WTC11 (cell line): ENCODE results near the gene FBLN5. TPM values are rescaled to one million over a fixed set of nuclear protein-coding genes. Genes with fewer than 3 reads are reported as not detected.

Experiments used
- ATAC-seq: fragments of 200-7000 bp; cut with Tn5 transposase; 2 replicates; pipeline ENCODE4 v1.10.0; 2021; ENCODE audit warnings: mild to moderate bottlenecking, moderate library complexity
- CTCF ChIA-PET: fragments of 300-600 bp; sonication (Branson Sonifier 250); formaldehyde crosslinking; loops from one replicate; lab custom pipeline; 2021; ENCODE audit warnings: antibody characterized with exemption; lab: Charles Lee
- POLR2A ChIA-PET: fragments of 350-600 bp; sonication (Branson Sonifier 250); formaldehyde crosslinking; loops from one replicate; lab custom pipeline; 2021; ENCODE audit warnings: antibody characterized with exemption; lab: Charles Lee
- DNase-seq: peaks from one replicate; pipeline ENCODE4 v3.0.0; 2021; ENCODE audit warnings: low spot score
- H3K27ac Mint-ChIP-seq: 2 replicates; pipeline ENCODE4 v1.8.0; 2021; ENCODE audit warnings: mixed read lengths
- H3K27me3 Mint-ChIP-seq: 2 replicates; pipeline ENCODE4 v1.8.0; 2021; ENCODE audit warnings: low read depth, mild to moderate bottlenecking, moderate library complexity, mixed read lengths
- H3K36me3 Mint-ChIP-seq: 2 replicates; pipeline ENCODE4 v1.8.0; 2021; ENCODE audit warnings: mixed read lengths
- H3K4me1 Mint-ChIP-seq: 2 replicates; pipeline ENCODE4 v1.8.0; 2022; ENCODE audit warnings: mixed read lengths
- H3K4me3 Mint-ChIP-seq: 2 replicates; pipeline ENCODE4 v1.8.0; 2021; ENCODE audit warnings: mild to moderate bottlenecking, moderate library complexity, mixed read lengths
- H3K9me3 Mint-ChIP-seq: 2 replicates; pipeline ENCODE4 v1.8.0; 2021; ENCODE audit warnings: mixed read lengths
- ARID4B ChIP-seq: sonication (generic); formaldehyde crosslinking; IDR thresholded peaks from 2 replicates; pipeline ENCODE4 v1.8.0; 2023; ENCODE audit warnings: missing genetic modification reagents, mild to moderate bottlenecking, borderline replicate concordance
- CREM ChIP-seq: sonication (generic); formaldehyde crosslinking; IDR thresholded peaks from 2 replicates; pipeline ENCODE4 v1.8.1; 2022; ENCODE audit warnings: mild to moderate bottlenecking, missing genetic modification reagents, moderate library complexity
- E2F5 ChIP-seq: sonication (generic); formaldehyde crosslinking; IDR thresholded peaks from 2 replicates; pipeline ENCODE4 v1.8.1; 2022; ENCODE audit warnings: mild to moderate bottlenecking, moderate library complexity, missing genetic modification reagents
- FOXP1 ChIP-seq: sonication (generic); formaldehyde crosslinking; IDR thresholded peaks from 2 replicates; pipeline ENCODE4 v1.8.0; 2022; ENCODE audit warnings: missing genetic modification reagents, mild to moderate bottlenecking, moderate library complexity, borderline replicate concordance
- FOXP4 ChIP-seq: sonication (generic); formaldehyde crosslinking; IDR thresholded peaks from 2 replicates; pipeline ENCODE4 v1.8.0; 2022; ENCODE audit warnings: mild to moderate bottlenecking, missing genetic modification reagents
- GRHL2 ChIP-seq: fragments of 250-450 bp; sonication (Bioruptor Pico); IDR thresholded peaks from 2 replicates; pipeline ENCODE4 v1.8.0; 2022; ENCODE audit warnings: mild to moderate bottlenecking, moderate library complexity; ENCODE audit not compliant: insufficient replicate concordance, severe bottlenecking
- GTF2I ChIP-seq: fragments of 250-450 bp; sonication (Bioruptor Pico); conservative IDR thresholded peaks from 2 replicates; pipeline ENCODE4 v1.4.0; 2021; ENCODE audit warnings: mild to moderate bottlenecking
- JUN ChIP-seq: sonication (generic); formaldehyde crosslinking; IDR thresholded peaks from 2 replicates; pipeline ENCODE4 v1.8.0; 2023; ENCODE audit warnings: mild to moderate bottlenecking, missing genetic modification reagents
- MAX ChIP-seq: sonication (generic); formaldehyde crosslinking; IDR thresholded peaks from 2 replicates; pipeline ENCODE4 v1.8.0; 2022; ENCODE audit warnings: mild to moderate bottlenecking, missing genetic modification reagents
- NFE2L1 ChIP-seq: sonication (generic); formaldehyde crosslinking; IDR thresholded peaks from 2 replicates; pipeline ENCODE4 v1.8.1; 2023; ENCODE audit warnings: missing genetic modification reagents
- NR1H2 ChIP-seq: sonication (generic); formaldehyde crosslinking; IDR thresholded peaks from 2 replicates; pipeline ENCODE4 v1.9.0; 2021; ENCODE audit warnings: mild to moderate bottlenecking, moderate library complexity, missing genetic modification reagents
- RORB ChIP-seq: fragments of 250-450 bp; sonication (Bioruptor Pico); IDR thresholded peaks from 2 replicates; pipeline ENCODE4 v1.9.0; 2021; ENCODE audit warnings: mild to moderate bottlenecking
- STAT6 ChIP-seq: sonication (generic); formaldehyde crosslinking; conservative IDR thresholded peaks from 2 replicates; pipeline ENCODE4 v1.8.1; 2023; ENCODE audit warnings: mild to moderate bottlenecking, low read depth, missing genetic modification reagents, moderate library complexity
- USF2 ChIP-seq: sonication (generic); formaldehyde crosslinking; IDR thresholded peaks from 2 replicates; pipeline ENCODE4 v1.8.1; 2023; ENCODE audit warnings: mild to moderate bottlenecking, missing genetic modification reagents, moderate library complexity
- ZNF138 ChIP-seq: sonication (generic); formaldehyde crosslinking; conservative IDR thresholded peaks from 2 replicates; pipeline ENCODE4 v1.8.1; 2022; ENCODE audit warnings: mild to moderate bottlenecking, moderate library complexity, missing genetic modification reagents
- ZNF219 ChIP-seq: sonication (generic); formaldehyde crosslinking; IDR thresholded peaks from 2 replicates; pipeline ENCODE4 v1.8.0; 2023; ENCODE audit warnings: missing genetic modification reagents, mild to moderate bottlenecking, borderline replicate concordance
- ZNF281 ChIP-seq: sonication (generic); formaldehyde crosslinking; IDR thresholded peaks from 2 replicates; pipeline ENCODE4 v1.8.0; 2023; ENCODE audit warnings: mild to moderate bottlenecking, missing genetic modification reagents
- ZNF396 ChIP-seq: fragments of 250-450 bp; sonication (Bioruptor Pico); IDR thresholded peaks from 2 replicates; pipeline ENCODE4 v1.8.0; 2021; ENCODE audit warnings: mild to moderate bottlenecking, moderate library complexity, borderline replicate concordance
- ZNF512 ChIP-seq: sonication (generic); formaldehyde crosslinking; IDR thresholded peaks from 2 replicates; pipeline ENCODE4 v1.8.1; 2022; ENCODE audit warnings: missing genetic modification reagents, borderline replicate concordance
- total RNA-seq: library from RNA; stranded (reverse); gene quantifications from 3 replicates; pipeline ENCODE4 v1.2.3, GENCODE V29; 2021

Gene FBLN5
- total RNA-seq, 1 experiment from 2014 or later: 4.0 TPM

- Mint-ChIP-seq H3K27me3 (no peaks in the 10 kb centered on the region), H3K4me3 (no peak overlapping the region), H3K36me3 (peaks cover 18% of the 10 kb centered on the region), H3K27ac (no peak overlapping the region), H3K4me1 (no peaks in the 10 kb centered on the region), H3K9me3 (peaks cover 7% of the 10 kb centered on the region; the same call in 1 of the 2 replicates)
- DNase-seq: no peak
- TF ChIP-seq FOXP1 (CRISPR knock-in tag): no peak
- TF ChIP-seq RORB (CRISPR knock-in tag): no peak
- no peak for TF ChIP-seq NR1H2 (CRISPR knock-in tag)
- no peak for TF ChIP-seq ARID4B (CRISPR knock-in tag)
- TF ChIP-seq GTF2I (CRISPR knock-in tag): no peak
- no peak for TF ChIP-seq E2F5 (CRISPR knock-in tag)
- TF ChIP-seq ZNF396: no peak
- no peak for TF ChIP-seq ZNF512
- TF ChIP-seq USF2 (CRISPR knock-in tag): no peak
- TF ChIP-seq MAX (CRISPR knock-in tag): no peak
- TF ChIP-seq CREM (CRISPR knock-in tag): no peak
- no peak for TF ChIP-seq STAT6 (CRISPR knock-in tag)
- TF ChIP-seq JUN (CRISPR knock-in tag): no peak
- POLR2A ChIA-PET: no interaction called here
- CTCF ChIA-PET: interaction anchor here (0.7 kb wide), 1 partner anchor 18 kb away, joined by 4 read pairs; no protein-coding TSS in a partner anchor
- ATAC-seq: no peak
Observed at GRCh38 chr14:91980157-91980556, 32.7 kb upstream of the FBLN5 start.

- Mint-ChIP-seq H3K36me3 (peaks cover 27% of the 10 kb centered on the region), H3K4me3 (no peak overlapping the region), H3K4me1 (no peaks in the 10 kb centered on the region), H3K27me3 (no peaks in the 10 kb centered on the region), H3K9me3 (peaks cover 7% of the 10 kb centered on the region; the same call in 1 of the 2 replicates), H3K27ac (no peak overlapping the region)
- no peak for DNase-seq
- no peak for ATAC-seq
- POLR2A ChIA-PET: no interaction called here
- CTCF ChIA-PET: interaction anchor here (2.0 kb wide), 1 partner anchor 19 kb away, joined by 8 read pairs; no protein-coding TSS in a partner anchor
- no peak for TF ChIP-seq MAX (CRISPR knock-in tag)
- TF ChIP-seq ZNF219: no peak
- no peak for TF ChIP-seq GRHL2 (CRISPR knock-in tag)
- no peak for TF ChIP-seq ZNF138 (CRISPR knock-in tag)
- TF ChIP-seq FOXP4 (CRISPR knock-in tag): no peak
- TF ChIP-seq NFE2L1 (CRISPR knock-in tag): no peak
- TF ChIP-seq ZNF281 (CRISPR knock-in tag): no peak
Observed at GRCh38 chr14:91977884-91978283, 30.4 kb upstream of the FBLN5 start.
